HEK293 (cell line): ENCODE measurements around the gene AGFG1.

ENCODE experiments used
- CTCF ChIA-PET: fragments of 350-600 bp; formaldehyde crosslinking; extraction: SDS; loops from one replicate; lab custom pipeline; 2021; ENCODE audit warnings: antibody characterized with exemption; lab: Yijun Ruan, JAX
- POLR2A ChIA-PET: fragments of 300-600 bp; formaldehyde crosslinking; extraction: SDS; loops from one replicate; lab custom pipeline; 2020; ENCODE audit warnings: antibody characterized with exemption, inconsistent platforms; lab: Yijun Ruan, JAX
- H3K27ac ChIP-seq: fragments of 200-500 bp; sonication (Bioruptor generic); 2 replicates; pipeline ENCODE4 v1.5.1; 2014; ENCODE audit warnings: low read depth, low read length, control low read depth, inconsistent platforms; ENCODE audit errors: extremely low read depth
- H3K36me3 ChIP-seq, 2 experiments: fragments of 200-500 bp in 1 of 2; sonication (Bioruptor generic) in 1 of 2; 1 replicate in 1 of 2; 2 replicates in 1 of 2; pipeline ENCODE4 v1.5.1; 2014 to 2017; ENCODE audit warnings: inconsistent platforms in 2 of 2, low read length in 2 of 2; ENCODE audit not compliant: control insufficient read depth in 2 of 2, insufficient read depth in 1 of 2
- H3K4me1 ChIP-seq: fragments of 200-500 bp; sonication (Bioruptor generic); 2 replicates; pipeline ENCODE4 v1.5.1; 2014; ENCODE audit warnings: mild to moderate bottlenecking, low read length, inconsistent platforms; ENCODE audit not compliant: control insufficient read depth, insufficient read depth
- H3K4me3 ChIP-seq: 2 replicates; pipeline ENCODE4 v1.5.1; 2011; ENCODE audit warnings: low read depth, mild to moderate bottlenecking, control low read depth, low read length, moderate library complexity
- H3K9me3 ChIP-seq: fragments of 200-500 bp; sonication (Bioruptor generic); 2 replicates; pipeline ENCODE4 v1.5.1; 2014; ENCODE audit warnings: low read depth, low read length, inconsistent platforms; ENCODE audit not compliant: control insufficient read depth, insufficient read depth
- GLI2 ChIP-seq: fragments of 450-650 bp; formaldehyde crosslinking; IDR thresholded peaks from 2 replicates; pipeline ENCODE4; 2017; ENCODE audit warnings: missing biosample characterization, missing genetic modification characterization, low read depth, borderline replicate concordance
- KLF8 ChIP-seq: fragments of 450-650 bp; formaldehyde crosslinking; IDR thresholded peaks from 2 replicates; pipeline ENCODE4 v1.5.1; 2016; ENCODE audit warnings: missing biosample characterization, missing genetic modification characterization
- ZNF112 ChIP-seq: fragments of 450-650 bp; formaldehyde crosslinking; IDR thresholded peaks from 2 replicates; pipeline ENCODE4 v1.5.0; 2017; ENCODE audit warnings: missing biosample characterization, missing genetic modification characterization
- ZNF157 ChIP-seq: fragments of 450-650 bp; formaldehyde crosslinking; IDR thresholded peaks from 2 replicates; pipeline ENCODE4 v1.5.1; 2016; ENCODE audit warnings: missing biosample characterization, missing genetic modification characterization
- ZNF221 ChIP-seq: fragments of 450-650 bp; formaldehyde crosslinking; IDR thresholded peaks from 2 replicates; pipeline ENCODE4 v1.5.1; 2017; ENCODE audit warnings: missing biosample characterization, missing genetic modification characterization, borderline replicate concordance
- ZNF341 ChIP-seq: fragments of 450-650 bp; formaldehyde crosslinking; IDR thresholded peaks from 2 replicates; pipeline ENCODE4; 2016; ENCODE audit warnings: low read depth, missing biosample characterization, missing genetic modification characterization
- ZNF391 ChIP-seq: fragments of 450-650 bp; formaldehyde crosslinking; IDR thresholded peaks from 2 replicates; pipeline ENCODE4 v1.5.1; 2016; ENCODE audit warnings: low read depth, missing biosample characterization, missing genetic modification characterization, borderline replicate concordance
- ZNF571 ChIP-seq: fragments of 450-650 bp; formaldehyde crosslinking; IDR thresholded peaks from 2 replicates; pipeline ENCODE4 v1.5.0; 2017; ENCODE audit warnings: missing biosample characterization, missing genetic modification characterization
- ZNF677 ChIP-seq: fragments of 450-650 bp; IDR thresholded peaks from 2 replicates; pipeline ENCODE4 v1.5.0; 2018; ENCODE audit warnings: missing biosample characterization, mild to moderate bottlenecking, missing genetic modification characterization, moderate library complexity
- ZNF792 ChIP-seq: fragments of 450-650 bp; formaldehyde crosslinking; IDR thresholded peaks from 2 replicates; pipeline ENCODE4 v1.5.1; 2016; ENCODE audit warnings: missing biosample characterization, missing genetic modification characterization
- ZSCAN16 ChIP-seq: fragments of 450-650 bp; formaldehyde crosslinking; IDR thresholded peaks from 2 replicates; pipeline ENCODE4 v1.5.1; 2016; ENCODE audit warnings: missing biosample characterization, missing genetic modification characterization
- ZSCAN30 ChIP-seq: fragments of 450-650 bp; IDR thresholded peaks from 2 replicates; pipeline ENCODE4 v1.5.1; 2018; ENCODE audit warnings: missing biosample characterization, mild to moderate bottlenecking, missing genetic modification characterization, moderate library complexity
- TF ChIP-seq, protein P1 (sequence below): fragments of 450-650 bp; formaldehyde crosslinking; IDR thresholded peaks from 2 replicates; pipeline ENCODE4; 2016; ENCODE audit warnings: missing biosample characterization, missing genetic modification characterization
- TF ChIP-seq, protein P2 (sequence below): fragments of 450-650 bp; IDR thresholded peaks from 2 replicates; pipeline ENCODE4 v1.5.1; 2018; ENCODE audit warnings: missing biosample characterization, missing genetic modification characterization
- TF ChIP-seq, protein P3 (sequence below): fragments of 450-650 bp; formaldehyde crosslinking; conservative IDR thresholded peaks from 2 replicates; pipeline ENCODE4 v1.5.1; 2016; ENCODE audit warnings: low read depth, missing biosample characterization, missing genetic modification characterization
- TF ChIP-seq, protein P4 (sequence below): fragments of 450-650 bp; formaldehyde crosslinking; IDR thresholded peaks from 2 replicates; pipeline ENCODE4 v1.5.1; 2016; ENCODE audit warnings: missing biosample characterization, missing genetic modification characterization, low read depth

The AGFG1 gene

DNA sequence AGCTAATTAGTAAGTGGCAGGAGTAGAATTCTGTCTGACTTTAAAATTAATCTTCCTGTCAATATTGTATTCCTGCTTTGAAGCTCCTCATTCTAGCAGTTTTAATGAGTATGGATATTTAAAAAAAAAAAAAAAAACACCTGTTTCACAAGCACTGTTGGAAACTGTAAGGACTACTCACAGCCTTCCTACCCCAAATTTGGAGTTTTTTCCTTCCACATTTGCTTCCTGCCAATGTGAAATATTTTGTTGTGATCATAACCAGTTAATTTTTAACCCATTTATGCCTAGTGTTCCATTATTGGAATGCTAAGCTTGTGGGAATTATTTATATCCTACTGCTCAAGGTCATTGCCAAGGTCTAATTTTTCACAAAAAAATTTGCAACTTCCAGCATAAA is 90.6 kb downstream of the AGFG1 start:
- no peak for TF ChIP-seq ZNF112
- Histone ChIP-seq H3K27ac (no peak overlapping the region), H3K9me3 (no peaks in the 10 kb centered on the region), H3K4me3 (no peak overlapping the region), H3K4me1 (no peaks in the 10 kb centered on the region), H3K36me3 (peaks cover 0 to 3% of the 10 kb centered on the region in 2 experiments; a peak in 2 of 3 replicates)
- ChIA-PET POLR2A (no interaction called here), CTCF (no interaction called here)

DNA sequence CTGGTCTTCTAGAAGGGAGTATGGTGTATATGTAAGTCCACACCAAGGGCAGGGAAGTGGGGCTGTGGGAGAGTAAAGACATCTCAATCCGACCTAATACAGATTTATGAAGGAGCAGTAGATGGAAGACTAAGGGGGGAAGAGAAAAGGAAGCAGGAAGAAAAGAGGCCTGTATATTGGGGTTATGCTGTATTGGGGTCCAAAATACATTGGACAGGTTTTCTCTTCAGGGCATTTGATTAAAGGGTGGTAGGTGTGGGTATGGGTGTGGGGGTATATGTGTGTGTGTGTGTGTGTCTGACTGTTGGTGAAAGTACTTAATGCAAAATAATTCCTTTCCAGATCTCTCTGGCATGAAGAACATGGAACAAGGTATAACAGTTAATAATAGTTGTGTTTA is 93.1 kb downstream of the AGFG1 start:
- TF ChIP-seq, protein P1, sequence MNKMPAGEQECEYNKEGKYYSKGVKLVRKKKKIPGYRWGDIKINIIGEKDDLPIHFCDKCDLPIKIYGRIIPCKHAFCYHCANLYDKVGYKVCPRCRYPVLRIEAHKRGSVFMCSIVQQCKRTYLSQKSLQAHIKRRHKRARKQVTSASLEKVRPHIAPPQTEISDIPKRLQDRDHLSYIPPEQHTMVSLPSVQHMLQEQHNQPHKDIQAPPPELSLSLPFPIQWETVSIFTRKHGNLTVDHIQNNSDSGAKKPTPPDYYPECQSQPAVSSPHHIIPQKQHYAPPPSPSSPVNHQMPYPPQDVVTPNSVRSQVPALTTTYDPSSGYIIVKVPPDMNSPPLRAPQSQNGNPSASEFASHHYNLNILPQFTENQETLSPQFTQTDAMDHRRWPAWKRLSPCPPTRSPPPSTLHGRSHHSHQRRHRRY: no peak
- TF ChIP-seq, protein P2, sequence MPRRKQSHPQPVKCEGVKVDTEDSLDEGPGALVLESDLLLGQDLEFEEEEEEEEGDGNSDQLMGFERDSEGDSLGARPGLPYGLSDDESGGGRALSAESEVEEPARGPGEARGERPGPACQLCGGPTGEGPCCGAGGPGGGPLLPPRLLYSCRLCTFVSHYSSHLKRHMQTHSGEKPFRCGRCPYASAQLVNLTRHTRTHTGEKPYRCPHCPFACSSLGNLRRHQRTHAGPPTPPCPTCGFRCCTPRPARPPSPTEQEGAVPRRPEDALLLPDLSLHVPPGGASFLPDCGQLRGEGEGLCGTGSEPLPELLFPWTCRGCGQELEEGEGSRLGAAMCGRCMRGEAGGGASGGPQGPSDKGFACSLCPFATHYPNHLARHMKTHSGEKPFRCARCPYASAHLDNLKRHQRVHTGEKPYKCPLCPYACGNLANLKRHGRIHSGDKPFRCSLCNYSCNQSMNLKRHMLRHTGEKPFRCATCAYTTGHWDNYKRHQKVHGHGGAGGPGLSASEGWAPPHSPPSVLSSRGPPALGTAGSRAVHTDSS (tag by site-specific recombination): no peak
- TF ChIP-seq ZNF341: no peak
- TF ChIP-seq, protein P3, sequence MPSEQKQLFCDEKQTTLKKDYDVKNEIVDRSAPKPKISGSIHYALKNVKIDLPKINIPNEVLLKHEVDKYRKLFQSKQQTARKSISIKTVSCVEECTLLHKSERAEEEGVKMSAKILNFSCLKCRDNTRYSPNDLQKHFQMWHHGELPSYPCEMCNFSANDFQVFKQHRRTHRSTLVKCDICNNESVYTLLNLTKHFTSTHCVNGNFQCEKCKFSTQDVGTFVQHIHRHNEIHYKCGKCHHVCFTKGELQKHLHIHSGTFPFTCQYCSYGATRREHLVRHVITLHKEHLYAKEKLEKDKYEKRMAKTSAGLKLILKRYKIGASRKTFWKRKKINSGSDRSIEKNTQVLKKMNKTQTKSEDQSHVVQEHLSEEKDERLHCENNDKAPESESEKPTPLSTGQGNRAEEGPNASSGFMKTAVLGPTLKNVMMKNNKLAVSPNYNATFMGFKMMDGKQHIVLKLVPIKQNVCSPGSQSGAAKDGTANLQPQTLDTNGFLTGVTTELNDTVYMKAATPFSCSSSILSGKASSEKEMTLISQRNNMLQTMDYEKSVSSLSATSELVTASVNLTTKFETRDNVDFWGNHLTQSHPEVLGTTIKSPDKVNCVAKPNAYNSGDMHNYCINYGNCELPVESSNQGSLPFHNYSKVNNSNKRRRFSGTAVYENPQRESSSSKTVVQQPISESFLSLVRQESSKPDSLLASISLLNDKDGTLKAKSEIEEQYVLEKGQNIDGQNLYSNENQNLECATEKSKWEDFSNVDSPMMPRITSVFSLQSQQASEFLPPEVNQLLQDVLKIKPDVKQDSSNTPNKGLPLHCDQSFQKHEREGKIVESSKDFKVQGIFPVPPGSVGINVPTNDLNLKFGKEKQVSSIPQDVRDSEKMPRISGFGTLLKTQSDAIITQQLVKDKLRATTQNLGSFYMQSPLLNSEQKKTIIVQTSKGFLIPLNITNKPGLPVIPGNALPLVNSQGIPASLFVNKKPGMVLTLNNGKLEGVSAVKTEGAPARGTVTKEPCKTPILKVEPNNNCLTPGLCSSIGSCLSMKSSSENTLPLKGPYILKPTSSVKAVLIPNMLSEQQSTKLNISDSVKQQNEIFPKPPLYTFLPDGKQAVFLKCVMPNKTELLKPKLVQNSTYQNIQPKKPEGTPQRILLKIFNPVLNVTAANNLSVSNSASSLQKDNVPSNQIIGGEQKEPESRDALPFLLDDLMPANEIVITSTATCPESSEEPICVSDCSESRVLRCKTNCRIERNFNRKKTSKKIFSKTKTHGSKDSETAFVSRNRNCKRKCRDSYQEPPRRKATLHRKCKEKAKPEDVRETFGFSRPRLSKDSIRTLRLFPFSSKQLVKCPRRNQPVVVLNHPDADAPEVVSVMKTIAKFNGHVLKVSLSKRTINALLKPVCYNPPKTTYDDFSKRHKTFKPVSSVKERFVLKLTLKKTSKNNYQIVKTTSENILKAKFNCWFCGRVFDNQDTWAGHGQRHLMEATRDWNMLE (tag by site-specific recombination): no peak
- TF ChIP-seq ZNF571: no peak
- no peak for TF ChIP-seq ZNF792
- no peak for TF ChIP-seq ZSCAN30 (tag by site-specific recombination)
- ChIA-PET CTCF (no interaction called here), POLR2A (no interaction called here)

DNA sequence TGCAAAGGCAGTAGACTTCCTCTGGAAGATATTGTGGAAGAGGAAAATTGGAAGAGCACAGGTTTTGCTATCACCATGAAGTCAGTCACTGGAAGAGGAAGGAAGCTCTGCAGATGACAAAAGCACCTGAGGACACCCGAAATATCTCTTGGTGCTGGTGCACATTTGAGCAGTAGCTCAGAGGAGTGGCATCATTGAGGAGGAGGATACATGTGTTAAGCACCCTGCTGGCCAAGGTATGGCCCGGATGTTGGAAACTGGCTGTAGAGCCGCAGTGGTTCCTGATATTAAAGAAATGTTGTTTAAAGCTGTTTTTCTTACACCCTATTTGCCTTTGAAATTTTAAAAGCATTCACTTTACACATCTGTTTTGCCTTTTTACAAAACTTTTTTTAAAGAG is 94.1 kb downstream of the AGFG1 start:
- H3K4me3 ChIP-seq: no peak overlapping the region
- POLR2A ChIA-PET: no interaction called here
- CTCF ChIA-PET: interaction anchor here (0.5 to 0.9 kb wide), 4 partner anchors 88 to 1874 kb away, joined by 3 to 4 read pairs (median 3); no protein-coding TSS in a partner anchor
- TF ChIP-seq ZNF221 (no peak), ZNF677 (no peak), ZNF157 (tag by site-specific recombination) (no peak), GLI2 (tag by site-specific recombination) (no peak), ZNF391 (tag by site-specific recombination) (no peak), KLF8 (tag by site-specific recombination) (no peak), ZSCAN16 (tag by site-specific recombination) (no peak)
- TF ChIP-seq, protein P4, sequence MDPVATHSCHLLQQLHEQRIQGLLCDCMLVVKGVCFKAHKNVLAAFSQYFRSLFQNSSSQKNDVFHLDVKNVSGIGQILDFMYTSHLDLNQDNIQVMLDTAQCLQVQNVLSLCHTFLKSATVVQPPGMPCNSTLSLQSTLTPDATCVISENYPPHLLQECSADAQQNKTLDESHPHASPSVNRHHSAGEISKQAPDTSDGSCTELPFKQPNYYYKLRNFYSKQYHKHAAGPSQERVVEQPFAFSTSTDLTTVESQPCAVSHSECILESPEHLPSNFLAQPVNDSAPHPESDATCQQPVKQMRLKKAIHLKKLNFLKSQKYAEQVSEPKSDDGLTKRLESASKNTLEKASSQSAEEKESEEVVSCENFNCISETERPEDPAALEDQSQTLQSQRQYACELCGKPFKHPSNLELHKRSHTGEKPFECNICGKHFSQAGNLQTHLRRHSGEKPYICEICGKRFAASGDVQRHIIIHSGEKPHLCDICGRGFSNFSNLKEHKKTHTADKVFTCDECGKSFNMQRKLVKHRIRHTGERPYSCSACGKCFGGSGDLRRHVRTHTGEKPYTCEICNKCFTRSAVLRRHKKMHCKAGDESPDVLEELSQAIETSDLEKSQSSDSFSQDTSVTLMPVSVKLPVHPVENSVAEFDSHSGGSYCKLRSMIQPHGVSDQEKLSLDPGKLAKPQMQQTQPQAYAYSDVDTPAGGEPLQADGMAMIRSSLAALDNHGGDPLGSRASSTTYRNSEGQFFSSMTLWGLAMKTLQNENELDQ (tag by site-specific recombination): no peak
- TF ChIP-seq, all 188 proteins: peak for 0
- no peaks in the 10 kb centered on the region for H3K9me3 ChIP-seq
- H3K27ac ChIP-seq: no peak overlapping the region
- H3K4me1 ChIP-seq: no peaks in the 10 kb centered on the region
- H3K36me3 ChIP-seq: peaks cover 0 to 3% of the 10 kb centered on the region in 2 experiments; a peak in 2 of 3 replicates

More for the DNA sequence above, 93.1 kb downstream of the AGFG1 start:
- H3K9me3 ChIP-seq: no peaks in the 10 kb centered on the region
- H3K36me3 ChIP-seq: peaks cover 0 to 3% of the 10 kb centered on the region in 2 experiments; a peak in 2 of 3 replicates
- H3K27ac ChIP-seq: no peak overlapping the region
- H3K4me1 ChIP-seq: no peaks in the 10 kb centered on the region
- H3K4me3 ChIP-seq: no peak overlapping the region
